Parietal lobe (tissue), 2 donors: ENCODE data around the gene FLCN. TPM values are rescaled to one million over a fixed set of nuclear protein-coding genes. Genes with fewer than 3 reads are reported as not detected.

ENCODE experiments used
- small RNA-seq: library from RNA; depleted of rRNA; stranded (forward); fragments of <200 nt; gene quantifications from one replicate; pipeline ENCODE3, GENCODE V24; 2014; ENCODE audit warnings: low replicate concordance
- total RNA-seq: library from RNA; depleted of rRNA; stranded (reverse); fragments of >200 nt; gene quantifications from one replicate; pipeline ENCODE4 v1.2.3, GENCODE V29; 2014

Gene FLCN, protein sequence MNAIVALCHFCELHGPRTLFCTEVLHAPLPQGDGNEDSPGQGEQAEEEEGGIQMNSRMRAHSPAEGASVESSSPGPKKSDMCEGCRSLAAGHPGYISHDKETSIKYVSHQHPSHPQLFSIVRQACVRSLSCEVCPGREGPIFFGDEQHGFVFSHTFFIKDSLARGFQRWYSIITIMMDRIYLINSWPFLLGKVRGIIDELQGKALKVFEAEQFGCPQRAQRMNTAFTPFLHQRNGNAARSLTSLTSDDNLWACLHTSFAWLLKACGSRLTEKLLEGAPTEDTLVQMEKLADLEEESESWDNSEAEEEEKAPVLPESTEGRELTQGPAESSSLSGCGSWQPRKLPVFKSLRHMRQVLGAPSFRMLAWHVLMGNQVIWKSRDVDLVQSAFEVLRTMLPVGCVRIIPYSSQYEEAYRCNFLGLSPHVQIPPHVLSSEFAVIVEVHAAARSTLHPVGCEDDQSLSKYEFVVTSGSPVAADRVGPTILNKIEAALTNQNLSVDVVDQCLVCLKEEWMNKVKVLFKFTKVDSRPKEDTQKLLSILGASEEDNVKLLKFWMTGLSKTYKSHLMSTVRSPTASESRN
- 48.2 TPM for total RNA-seq

DNA sequence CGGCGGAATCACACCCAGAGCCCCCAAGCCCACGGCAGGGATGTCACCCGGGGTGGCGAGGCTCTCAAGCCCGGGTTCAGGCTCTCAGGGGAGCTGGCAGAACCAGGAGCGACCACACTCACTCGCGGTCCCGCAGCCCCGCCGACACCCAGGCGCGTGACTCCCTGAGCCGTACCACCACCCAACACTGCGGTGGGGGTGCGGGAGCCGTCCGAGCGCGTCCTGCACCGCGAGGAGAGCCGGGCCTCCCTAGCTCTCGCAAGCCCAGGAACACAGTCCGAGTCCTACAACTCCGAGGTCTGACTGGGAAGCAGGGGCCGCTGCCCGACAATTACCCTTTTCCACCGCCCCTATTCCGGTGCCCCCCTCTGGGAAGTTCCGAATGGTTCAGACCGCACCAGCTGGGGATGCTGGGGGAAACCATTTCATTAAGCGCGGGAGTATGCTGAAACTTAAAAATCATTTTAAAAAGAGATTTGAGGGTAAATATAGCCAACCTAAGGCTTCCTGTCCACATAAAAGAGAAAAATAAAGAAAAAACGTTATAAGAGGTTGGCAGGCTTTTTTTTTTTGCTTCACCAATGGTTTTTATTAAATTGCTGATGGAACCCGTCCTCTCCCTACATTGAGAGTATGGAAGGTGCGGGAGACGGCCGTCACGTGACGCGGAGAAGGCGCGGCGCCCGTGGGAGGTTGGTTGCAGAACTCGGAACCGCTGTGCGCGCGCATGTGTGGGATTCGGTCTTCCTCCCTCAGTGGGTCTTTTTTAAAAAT is at the start of gene FLCN:
Gene FLCN, minus strand, starts transcription at position 143 of the 774 bp plus-strand sequence. CDS start 9,031 bp downstream, outside the sequence.

DNA sequence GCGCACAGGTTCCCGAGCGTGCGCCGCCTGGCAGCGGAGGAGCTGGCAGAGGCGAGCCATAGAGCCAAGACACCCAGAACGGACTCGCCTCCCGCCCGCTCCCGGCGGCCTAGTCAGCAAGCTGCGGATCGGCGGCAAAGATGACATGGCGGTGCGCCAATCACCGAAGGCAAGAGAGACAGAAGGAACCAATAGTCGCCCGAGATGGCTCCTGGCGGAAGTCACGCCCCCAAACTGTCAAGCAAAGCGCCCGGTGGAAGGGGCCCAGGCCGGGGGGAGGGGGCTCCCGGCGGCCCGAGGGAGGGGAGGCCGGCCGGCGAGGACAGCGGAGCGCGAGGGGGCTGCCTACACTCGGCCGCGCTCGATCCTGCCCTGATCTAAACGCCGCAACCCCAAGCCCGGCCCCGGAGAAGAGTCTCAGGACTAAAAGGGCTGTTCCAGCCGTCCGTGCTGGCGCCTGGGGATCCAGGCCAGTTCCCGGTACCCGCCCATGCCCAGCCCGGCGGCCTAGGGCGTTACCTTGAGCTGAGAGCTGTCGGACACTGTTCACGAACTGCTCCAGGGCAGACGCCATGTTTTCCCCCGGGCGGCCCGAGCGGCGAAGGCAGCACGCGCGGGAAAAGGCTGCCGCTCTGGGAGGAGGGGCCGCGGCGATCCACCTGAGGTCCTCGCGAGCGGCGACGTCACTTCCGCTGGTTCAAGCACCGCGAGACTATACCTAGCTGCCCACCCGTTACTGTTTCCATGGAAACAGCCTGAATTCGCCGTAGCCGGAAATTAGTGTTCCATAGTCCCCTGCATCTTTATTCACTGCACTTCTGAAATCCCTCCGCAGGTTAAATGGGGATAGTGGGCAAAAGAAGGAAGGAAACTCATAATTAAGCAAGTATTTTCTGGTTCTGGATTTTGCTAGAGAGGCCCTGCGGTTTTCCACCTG is 43.9 kb upstream of the FLCN start, which contains the start of gene COPS3:
Gene COPS3, minus strand, starts transcription at position 634 of the 937 bp plus-strand sequence. Its CDS starts 60 bp downstream, at position 574.

DNA sequence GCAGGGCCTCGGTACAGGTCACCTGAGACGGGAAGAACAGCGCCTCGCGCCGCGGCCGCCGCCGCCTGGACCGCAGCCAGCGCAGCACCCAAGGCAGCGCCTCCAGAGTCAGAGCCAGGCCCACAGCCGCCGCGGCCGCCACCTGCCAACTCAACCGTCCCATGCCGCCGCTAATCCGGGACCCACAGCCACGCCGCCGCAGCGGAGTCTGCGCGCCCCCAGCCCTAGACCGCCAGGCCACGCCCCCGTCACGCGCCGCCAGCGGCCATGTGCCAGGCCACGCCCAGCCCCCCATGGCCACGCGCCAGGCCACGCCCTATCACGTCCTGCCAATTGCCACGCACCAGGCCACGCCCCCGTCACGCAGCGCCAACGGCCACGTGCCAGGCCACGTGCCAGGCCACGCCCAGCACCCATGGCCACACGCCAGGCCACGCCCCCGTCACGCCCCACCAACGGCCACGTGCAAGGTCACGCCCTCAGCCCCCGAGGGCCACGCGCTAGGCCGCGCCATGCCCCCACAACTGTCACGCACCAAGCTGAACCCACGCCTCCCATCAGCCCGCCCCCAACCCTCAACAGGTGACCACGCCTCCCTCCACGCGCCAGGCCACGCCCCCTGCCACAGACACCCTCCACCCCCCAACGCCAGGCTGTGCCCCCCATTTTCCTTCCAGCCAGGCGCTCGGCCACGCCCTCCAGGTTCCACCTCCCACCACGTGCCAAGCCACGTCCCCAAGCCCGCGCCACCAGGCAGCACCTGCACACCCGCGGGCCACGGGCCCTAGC is 30.6 kb downstream of the FLCN start, which contains the start of gene PLD6:
Gene PLD6, minus strand, starts transcription at position 210 of the 789 bp plus-strand sequence. Its CDS starts 47 bp downstream, at position 163.

Small RNA genes within 50 kb of the gene (small RNA-seq; reads per million reads assigned to genes)
- gene RNU6-767P, result not detected

Other genes starting within 250 kb of the FLCN start
- 260 TPM for gene MPRIP, start 194.7 kb downstream of the FLCN start, total RNA-seq
- gene PLD6, start 30.8 kb downstream of the FLCN start, total RNA-seq, result 6.9 TPM
- 86.1 TPM for gene COPS3, start 44.1 kb upstream of the FLCN start, total RNA-seq
- gene NT5M, start 66.2 kb upstream of the FLCN start, total RNA-seq, result 5.0 TPM
- gene MED9, start 239.8 kb upstream of the FLCN start, total RNA-seq, result 28.5 TPM